ENCODE measurements around the gene KCNJ3.

Gene KCNJ3

GRCh38 chr2:154724194-154724797 is 25.8 kb downstream of the KCNJ3 start (continued):
- TF ChIP-seq ZBTB11 (tag by site-specific recombination; conservative IDR thresholded peaks at IDR 0.05; ENCODE audit: low read depth): no peak
- no peak for TF ChIP-seq ZBTB20 (tag by site-specific recombination; IDR thresholded peaks at IDR 0.05)
- no peak for TF ChIP-seq ZNF157 (tag by site-specific recombination; IDR thresholded peaks at IDR 0.05)
- TF ChIP-seq GFI1B (tag by site-specific recombination; IDR thresholded peaks at IDR 0.05): no peak
- no peak for TF ChIP-seq KLF7 (tag by site-specific recombination; IDR thresholded peaks at IDR 0.05; ENCODE audit: borderline replicate concordance)
- TF ChIP-seq ZNF660 (tag by site-specific recombination; IDR thresholded peaks at IDR 0.05): no peak
- no peak for TF ChIP-seq ZNF280D (tag by site-specific recombination; IDR thresholded peaks at IDR 0.05)
- no peak for TF ChIP-seq ZNF664 (tag by site-specific recombination; IDR thresholded peaks at IDR 0.05)
- no peak for TF ChIP-seq ZNF184 (tag by site-specific recombination; IDR thresholded peaks at IDR 0.05)
- TF ChIP-seq ZNF654 (tag by site-specific recombination; IDR thresholded peaks at IDR 0.05; ENCODE audit: low read depth): no peak
- no peak for TF ChIP-seq ZNF366 (tag by site-specific recombination; conservative IDR thresholded peaks at IDR 0.05)
- no peak for TF ChIP-seq ZNF791 (tag by site-specific recombination; IDR thresholded peaks at IDR 0.05)
- TF ChIP-seq ZNF843 (tag by site-specific recombination; IDR thresholded peaks at IDR 0.05): no peak
- no peak for TF ChIP-seq ZNF121 (tag by site-specific recombination; IDR thresholded peaks at IDR 0.05)
- no peak for TF ChIP-seq ZFP3 (tag by site-specific recombination; IDR thresholded peaks at IDR 0.05; ENCODE audit: low read depth)
- TF ChIP-seq ZNF335 (tag by site-specific recombination; conservative IDR thresholded peaks at IDR 0.05): no peak

DNA sequence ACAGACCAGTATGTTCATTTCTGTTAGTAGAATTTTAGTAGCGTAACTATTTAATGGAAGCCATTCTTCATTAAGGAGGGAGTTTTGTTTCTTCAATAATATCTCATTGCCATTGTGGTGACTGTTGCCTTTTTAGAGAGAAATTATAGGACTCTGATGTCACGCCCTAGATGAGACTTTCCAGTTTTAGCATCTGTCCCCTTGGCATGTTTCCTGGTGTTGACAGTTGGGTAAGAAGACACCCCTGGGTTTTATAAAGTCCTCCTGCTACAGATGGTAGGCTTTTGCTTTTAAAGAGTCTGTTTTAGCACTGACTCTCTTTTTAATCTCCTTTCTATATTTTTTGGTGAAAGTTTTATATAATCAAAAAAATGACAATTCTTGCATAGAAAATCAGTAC is 41.9 kb downstream of the KCNJ3 start:
- Histone ChIP-seq H3K4me3 (ENCODE audit: low read depth, low read length) (no peak overlapping the region), H3K27ac (ENCODE audit: extremely low read depth, low read depth, low read length) (no peak overlapping the region), H3K4me1 (ENCODE audit: control insufficient read depth, insufficient read depth, low read length) (no peaks in the 10 kb centered on the region), H3K36me3 (ENCODE audit: control insufficient read depth in 2 of 2, insufficient read depth in 1 of 2, low read length in 2 of 2) (no peaks in the 10 kb centered on the region), H3K9me3 (ENCODE audit: control insufficient read depth, insufficient read depth, low read depth, low read length) (no peaks in the 10 kb centered on the region)
- POLR2A ChIA-PET: no interaction called here
- TF ChIP-seq, protein P1, sequence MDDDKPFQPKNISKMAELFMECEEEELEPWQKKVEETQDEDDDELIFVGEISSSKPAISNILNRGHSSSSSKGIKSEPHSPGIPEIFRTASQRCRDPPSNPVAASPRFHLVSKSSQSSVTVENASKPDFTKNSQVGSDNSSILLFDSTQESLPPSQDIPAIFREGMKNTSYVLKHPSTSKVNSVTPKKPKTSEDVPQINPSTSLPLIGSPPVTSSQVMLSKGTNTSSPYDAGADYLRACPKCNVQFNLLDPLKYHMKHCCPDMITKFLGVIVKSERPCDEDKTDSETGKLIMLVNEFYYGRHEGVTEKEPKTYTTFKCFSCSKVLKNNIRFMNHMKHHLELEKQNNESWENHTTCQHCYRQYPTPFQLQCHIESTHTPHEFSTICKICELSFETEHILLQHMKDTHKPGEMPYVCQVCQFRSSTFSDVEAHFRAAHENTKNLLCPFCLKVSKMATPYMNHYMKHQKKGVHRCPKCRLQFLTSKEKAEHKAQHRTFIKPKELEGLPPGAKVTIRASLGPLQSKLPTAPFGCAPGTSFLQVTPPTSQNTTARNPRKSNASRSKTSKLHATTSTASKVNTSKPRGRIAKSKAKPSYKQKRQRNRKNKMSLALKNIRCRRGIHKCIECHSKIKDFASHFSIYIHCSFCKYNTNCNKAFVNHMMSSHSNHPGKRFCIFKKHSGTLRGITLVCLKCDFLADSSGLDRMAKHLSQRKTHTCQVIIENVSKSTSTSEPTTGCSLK (tag by site-specific recombination; IDR thresholded peaks at IDR 0.05): no peak
- TF ChIP-seq FEZF1 (tag by site-specific recombination; IDR thresholded peaks at IDR 0.05) (no peak), ZNF529 (tag by site-specific recombination; IDR thresholded peaks at IDR 0.05; ENCODE audit: insufficient replicate concordance) (no peak), ZNF121 (tag by site-specific recombination; IDR thresholded peaks at IDR 0.05) (no peak)
- TF ChIP-seq, protein P2, sequence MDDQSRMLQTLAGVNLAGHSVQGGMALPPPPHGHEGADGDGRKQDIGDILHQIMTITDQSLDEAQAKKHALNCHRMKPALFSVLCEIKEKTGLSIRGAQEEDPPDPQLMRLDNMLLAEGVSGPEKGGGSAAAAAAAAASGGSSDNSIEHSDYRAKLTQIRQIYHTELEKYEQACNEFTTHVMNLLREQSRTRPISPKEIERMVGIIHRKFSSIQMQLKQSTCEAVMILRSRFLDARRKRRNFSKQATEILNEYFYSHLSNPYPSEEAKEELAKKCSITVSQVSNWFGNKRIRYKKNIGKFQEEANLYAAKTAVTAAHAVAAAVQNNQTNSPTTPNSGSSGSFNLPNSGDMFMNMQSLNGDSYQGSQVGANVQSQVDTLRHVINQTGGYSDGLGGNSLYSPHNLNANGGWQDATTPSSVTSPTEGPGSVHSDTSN (CRISPR knock-in tag; IDR thresholded peaks at IDR 0.05): no peak
- CTCF ChIA-PET: no interaction called here

All from HEK293 (cell line).